CD4-positive, alpha-beta T cell treated with Interleukin-4 for 1 hour (primary cell): Measurements from ENCODE around the gene RAB40C.

ENCODE experiments used
- DNase-seq, 2 donors: peaks; one replicate each; pipeline ENCODE4 v3.0.0-alpha.2; 2020 to 2022

RAB40C gene

DNA sequence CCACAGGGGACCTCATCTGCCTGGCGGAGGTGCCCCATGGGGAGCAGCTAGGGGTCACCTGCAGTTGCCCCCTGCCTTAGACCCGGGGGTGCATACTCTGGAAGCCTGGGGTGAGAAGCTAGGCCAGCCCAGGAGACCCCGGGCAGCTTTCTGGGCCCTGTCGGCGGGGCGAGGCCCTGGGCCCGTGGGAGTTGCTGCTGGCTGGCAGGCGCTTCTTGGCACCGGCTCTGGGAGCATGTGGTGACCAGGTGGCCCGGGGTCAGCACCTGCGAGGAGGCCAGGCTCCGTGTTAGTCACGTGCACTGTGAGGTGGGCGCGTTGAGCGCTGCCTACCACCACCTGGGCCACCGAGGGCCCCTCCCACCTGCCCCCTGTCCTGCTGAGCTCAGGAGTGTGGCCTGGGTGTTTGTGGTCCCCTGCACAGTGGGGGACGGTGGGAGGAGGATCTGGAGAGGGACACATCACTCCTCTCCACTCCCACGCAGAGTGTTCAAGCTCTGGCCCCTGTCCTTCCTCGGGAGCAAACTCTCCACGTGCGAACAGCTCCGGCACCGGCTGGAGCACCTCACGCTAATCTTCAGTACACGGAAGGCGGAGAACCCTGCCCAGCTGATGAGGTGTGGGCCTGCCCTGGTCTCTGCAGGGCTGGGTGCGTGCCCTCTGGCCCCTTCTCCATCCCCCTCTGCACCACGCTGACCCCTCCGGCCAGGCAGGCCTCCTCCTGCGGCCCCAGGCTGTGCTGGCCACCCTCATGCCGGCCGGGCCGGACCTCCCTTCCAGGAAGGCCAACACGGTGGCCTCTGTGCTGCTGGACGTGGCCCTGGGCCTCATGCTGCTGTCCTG lies 14.3 kb upstream of the RAB40C start:
- no peak for DNase-seq

DNA sequence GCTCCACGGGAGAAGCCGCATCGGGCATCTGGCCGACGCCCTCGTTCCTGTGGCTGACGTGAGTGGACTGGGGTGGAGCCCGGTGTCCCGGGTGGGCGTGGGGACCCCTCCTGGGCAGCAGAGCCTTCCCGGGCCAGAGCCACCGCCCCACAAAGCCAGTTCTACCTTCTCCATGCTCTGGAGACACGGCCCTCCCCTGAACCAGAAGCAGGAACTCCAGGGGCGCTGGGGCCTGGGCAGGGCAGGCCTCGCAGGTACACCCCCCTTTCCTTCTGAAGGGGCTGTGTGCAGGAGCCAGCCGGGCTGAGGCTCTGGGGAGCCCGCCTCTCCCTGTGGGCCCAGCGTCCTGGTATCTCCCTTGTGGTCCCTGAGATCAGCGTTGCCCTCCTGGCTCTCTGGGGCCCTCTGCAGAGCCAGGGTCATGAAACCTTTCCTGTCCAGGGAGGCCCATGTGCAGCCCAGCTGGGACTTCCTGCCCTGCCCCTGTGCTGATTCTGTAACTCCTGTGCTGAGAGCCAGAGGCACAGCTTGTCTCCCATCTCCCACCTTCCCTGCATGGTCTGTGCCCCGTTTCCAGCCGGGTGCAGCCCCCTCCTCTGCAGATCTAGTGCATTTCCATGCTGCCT lies 13.6 kb upstream of the RAB40C start:
- DNase-seq: no peak

DNA sequence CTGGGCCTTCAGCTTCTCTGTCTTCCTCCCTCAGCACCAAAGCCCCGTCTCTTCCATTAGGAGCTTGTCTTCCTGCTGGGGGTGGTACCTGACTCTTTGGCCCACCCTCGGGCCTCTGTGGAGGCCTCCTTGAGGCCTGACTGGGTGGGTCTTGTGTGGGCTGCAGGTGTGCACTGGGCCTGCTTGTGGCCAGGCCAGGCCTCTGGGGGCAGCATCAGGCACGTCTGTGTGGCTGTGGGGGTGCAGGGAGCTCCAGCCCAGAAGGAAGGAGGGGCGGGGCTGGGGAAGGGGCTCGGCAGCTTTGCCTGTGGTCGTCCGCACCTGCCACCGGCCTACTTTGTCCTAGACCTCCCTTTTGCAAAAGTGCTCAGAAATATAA lies 13.1 kb upstream of the RAB40C start:
- no peak for DNase-seq

DNA sequence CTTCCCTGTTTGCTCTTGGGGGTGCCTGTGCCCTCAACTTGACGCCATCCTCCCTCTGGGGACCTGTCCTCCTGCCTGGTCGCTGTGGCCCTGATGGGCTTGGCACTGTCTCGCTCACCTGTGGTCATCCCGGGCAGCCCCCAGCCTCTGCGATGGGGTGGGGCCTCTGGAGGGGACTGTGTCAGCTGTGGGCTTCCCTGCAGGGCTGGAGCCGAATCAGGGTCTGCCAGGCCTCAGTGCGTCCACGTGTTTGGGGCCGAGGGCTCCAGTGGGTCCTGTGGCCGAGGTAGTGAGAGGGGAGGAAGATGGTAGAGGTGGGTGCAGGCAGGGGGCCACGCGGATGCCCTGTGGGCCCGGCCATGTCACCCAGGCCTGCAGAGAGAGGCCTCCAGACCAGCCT lies 12.1 kb upstream of the RAB40C start:
- DNase-seq: no peak

- DNase-seq: no peak
Measured at GRCh38 chr16:578232-578869, 11.5 kb upstream of the RAB40C start.

DNA sequence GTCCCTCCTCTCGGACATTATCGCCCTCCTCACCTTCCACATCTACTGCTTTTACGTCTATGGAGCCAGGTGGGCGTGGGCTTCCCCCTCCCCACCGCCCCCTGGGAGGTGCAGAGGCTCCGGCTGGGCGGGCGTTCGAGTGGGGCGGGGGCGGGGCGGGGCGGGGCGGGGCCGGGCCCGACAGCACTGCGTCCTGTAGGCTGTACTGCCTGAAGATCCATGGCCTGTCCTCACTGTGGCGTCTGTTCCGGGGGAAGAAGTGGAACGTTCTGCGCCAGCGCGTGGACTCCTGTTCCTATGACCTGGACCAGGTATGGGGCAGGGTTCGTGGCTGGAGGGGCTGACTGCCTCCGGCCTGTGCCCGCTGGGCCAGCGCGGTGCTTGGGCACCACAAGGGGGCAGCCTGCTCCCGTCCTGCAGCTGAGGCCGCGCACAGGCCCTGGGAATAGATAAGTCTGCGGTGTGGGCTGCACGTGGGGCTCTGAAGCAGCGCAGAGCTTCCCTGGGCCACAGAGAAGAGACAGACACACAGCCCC lies 10.9 kb upstream of the RAB40C start:
- peak; percentile 72 to 73 for DNase-seq

DNA sequence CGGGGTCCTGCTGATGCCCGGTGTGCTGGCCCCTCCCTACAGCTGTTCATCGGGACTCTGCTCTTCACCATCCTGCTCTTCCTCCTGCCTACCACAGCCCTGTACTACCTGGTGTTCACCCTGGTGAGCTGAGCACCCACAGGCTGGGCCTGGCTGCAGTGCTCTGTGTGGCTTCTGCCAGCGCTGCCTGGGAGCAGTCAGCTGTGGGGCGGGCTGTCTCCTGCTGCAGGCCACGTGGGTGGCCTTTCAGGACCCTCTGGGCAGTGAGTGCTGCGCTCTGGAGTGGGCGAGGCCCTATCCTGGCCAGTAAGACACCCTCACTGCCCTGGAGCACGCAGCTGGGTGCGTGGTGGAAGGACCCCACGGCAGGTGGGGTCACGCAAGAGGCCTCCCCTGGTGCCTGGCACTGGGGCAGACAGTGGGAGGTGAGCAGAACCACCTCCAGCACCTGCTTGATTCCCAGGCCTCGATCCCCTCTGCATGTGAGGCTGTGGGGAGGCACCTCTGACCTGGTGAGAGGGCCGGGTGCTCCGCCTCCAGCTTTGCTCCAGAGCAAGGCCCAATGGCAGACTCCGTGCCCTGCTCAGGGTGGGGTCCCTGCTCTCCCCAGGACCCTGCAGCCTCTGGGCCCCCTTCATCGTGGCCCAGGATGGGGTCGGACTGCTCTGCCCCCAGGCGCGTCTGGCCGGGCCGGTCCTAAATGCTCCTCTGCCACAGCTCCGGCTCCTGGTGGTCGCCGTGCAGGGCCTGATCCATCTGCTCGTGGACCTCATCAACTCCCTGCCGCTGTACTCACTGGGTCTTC lies 9.5 kb upstream of the RAB40C start:
- no peak for DNase-seq

GRCh38 chr16:580946-581498 lies 8.8 kb upstream of the RAB40C start:
- DNase-seq: no peak

- DNase-seq: no peak
Measured at GRCh38 chr16:582218-582613, 7.7 kb upstream of the RAB40C start.

GRCh38 chr16:582614-583331 lies 7.1 kb upstream of the RAB40C start:
- DNase-seq: no peak

DNA sequence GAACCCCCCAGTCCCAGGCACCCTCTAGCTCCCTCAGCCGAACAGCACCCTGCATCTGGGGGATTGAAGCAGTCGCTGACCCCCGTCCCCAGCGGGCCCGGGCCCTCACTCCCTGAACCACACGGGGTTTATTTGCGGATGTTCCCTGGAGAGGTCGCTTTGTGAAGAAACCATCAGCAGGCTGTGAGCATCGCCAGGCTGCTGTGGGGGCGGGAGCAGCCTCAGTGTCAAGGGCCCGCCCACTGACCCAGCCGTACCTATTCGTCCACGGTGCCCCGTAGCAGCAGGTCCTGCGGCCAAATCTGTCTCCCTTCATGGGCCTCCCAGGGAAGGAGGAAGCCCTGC lies 6.4 kb upstream of the RAB40C start:
- no peak for DNase-seq

DNA sequence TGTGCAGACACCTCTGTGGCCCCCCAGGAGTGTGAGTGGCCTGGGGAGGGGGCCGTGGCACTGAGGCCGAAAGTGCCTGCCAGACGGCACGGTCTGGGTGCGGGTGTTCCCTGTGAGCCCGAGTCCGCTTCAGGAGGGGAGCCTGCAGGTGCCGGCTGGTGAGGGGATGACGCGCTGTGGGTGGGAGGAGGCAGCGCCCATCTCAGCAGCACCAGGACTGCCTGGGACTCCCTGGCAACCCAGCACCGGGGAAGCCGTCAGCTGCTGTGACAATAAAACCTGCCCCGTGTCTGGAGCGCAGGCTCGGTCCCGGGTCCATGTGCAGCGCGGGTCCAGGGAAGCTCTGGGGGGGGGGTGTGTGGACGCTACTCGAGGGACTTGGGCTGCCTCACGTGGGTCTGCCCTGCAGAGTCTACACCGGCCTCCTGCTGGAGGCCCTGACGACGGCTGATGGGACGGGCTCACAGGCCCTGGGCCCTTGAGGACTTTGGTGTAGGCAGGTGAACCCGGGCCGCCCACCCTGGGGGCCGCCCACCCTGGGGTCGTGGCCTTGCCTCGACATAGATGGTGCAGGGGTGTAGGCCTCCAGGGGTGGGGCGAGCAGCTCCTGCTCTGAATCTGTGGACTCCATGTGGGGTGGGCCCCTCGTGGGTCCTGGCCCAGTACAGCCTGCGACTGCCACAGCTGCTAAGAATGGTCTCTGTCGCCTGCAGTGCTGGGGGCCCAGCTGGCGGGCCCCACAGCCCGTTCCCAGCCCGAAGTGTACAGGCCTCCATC lies 5.9 kb upstream of the RAB40C start:
- no peak for DNase-seq

- no peak for DNase-seq
Measured at GRCh38 chr16:585351-585750, 4.5 kb upstream of the RAB40C start.

GRCh38 chr16:586047-586644 lies 3.7 kb upstream of the RAB40C start:
- no peak for DNase-seq

DNA sequence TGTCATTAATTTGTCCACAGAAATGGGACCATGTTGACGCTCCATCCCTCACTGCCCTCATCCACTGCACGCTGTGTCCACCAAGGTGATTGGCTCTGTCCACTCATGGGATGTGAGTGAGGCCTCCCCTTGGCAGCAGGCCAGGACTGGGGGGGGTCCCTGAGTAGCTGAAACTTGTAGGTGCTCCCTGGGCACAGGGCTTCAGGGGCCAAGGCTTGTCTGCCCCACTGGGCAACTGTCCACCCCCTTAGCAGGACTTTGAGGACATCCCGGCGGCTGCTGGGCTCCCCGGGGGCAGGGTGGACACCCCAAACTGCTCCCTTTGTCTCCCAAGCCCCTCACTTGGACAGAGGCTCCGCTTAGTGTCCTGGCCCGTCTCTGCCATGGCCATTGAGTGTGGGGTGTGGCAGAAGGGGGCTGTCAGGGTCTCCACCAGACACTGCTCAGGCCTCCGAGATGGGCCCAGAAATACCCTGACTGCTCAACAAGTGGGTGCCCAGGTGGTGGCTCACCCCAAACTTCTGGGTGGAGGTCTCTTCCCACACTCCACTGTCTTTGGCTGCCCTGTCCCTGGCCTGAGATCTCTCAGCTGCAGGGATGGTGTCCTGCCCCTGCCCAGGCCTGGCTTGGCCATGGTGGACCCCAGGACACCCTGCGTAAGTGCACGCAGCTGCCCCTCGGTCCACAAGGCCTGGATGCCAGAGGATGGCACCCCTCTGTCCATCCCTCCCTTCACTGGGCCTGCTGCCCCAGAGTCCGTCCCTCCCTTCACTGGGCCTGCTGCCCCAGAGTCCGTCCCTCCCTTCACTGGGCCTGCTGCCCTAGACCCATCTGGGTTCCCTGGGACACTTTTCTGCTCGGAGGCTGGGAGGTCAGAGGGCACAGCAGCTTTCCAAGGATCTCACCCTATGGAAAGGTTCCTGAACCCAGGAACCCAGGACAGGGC lies 2.9 kb upstream of the RAB40C start:
- DNase-seq: no peak

- peak; percentile 64 to 72 for DNase-seq
Measured at GRCh38 chr16:588639-588888, 1.3 kb upstream of the RAB40C start.

DNA sequence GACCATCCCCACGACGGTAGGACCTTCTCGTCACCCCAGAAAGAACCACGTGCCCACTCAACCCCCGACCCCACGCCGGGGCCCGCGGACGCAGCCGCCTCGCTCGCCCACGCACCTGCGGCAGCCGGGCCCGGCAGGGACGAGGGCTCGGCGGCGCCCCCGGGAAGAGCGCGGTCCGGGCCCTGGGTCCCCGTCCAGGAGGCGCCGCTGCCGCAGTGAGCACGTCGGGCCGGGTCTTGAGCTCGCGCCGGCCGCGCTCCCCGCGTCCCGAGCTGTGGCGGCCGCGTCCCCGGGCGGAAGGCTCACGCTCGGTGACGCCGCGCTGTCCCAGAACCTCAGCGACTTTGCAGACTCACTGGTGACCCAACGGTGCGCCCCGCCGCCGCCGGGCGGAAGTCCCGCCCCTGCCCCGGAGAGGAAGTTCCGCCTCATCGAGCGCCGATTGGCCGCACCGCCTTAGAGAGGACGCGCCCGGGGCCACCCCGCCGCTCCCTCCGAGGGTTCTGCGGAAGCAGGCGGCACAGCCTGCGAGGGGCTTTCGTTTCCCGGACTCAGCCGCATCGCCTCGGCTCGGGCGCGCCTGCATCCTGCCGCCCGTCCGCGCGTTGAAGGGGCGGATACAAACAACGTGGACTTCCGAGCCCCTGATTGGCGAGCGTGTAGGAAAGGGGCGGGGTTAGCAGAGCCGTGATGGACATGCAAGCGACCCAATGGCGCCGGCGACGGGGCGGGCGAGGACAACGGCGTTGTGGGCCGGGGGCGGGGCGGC lies 793 bp upstream of the RAB40C start:
- peak; percentile 97 to 98 for DNase-seq

- no peak for DNase-seq
Measured at GRCh38 chr16:590188-590814, 435 bp downstream of the RAB40C start.

GRCh38 chr16:590815-591200 lies 942 bp downstream of the RAB40C start:
- no peak for DNase-seq
